GM10266 (cell line): ENCODE results near the gene REC8.

Experiments used
- DNase-seq: peaks from one replicate; pipeline ENCODE4 v3.0.0; 2012; ENCODE audit errors: extremely low spot score
- TF ChIP-seq, protein P1 (sequence below): IDR thresholded peaks from 2 replicates; pipeline ENCODE4 v1.5.1; 2012; ENCODE audit warnings: mild to moderate bottlenecking, low read depth; ENCODE audit not compliant: control insufficient read depth, insufficient read depth; ENCODE audit errors: missing control alignments

Gene REC8

DNA sequence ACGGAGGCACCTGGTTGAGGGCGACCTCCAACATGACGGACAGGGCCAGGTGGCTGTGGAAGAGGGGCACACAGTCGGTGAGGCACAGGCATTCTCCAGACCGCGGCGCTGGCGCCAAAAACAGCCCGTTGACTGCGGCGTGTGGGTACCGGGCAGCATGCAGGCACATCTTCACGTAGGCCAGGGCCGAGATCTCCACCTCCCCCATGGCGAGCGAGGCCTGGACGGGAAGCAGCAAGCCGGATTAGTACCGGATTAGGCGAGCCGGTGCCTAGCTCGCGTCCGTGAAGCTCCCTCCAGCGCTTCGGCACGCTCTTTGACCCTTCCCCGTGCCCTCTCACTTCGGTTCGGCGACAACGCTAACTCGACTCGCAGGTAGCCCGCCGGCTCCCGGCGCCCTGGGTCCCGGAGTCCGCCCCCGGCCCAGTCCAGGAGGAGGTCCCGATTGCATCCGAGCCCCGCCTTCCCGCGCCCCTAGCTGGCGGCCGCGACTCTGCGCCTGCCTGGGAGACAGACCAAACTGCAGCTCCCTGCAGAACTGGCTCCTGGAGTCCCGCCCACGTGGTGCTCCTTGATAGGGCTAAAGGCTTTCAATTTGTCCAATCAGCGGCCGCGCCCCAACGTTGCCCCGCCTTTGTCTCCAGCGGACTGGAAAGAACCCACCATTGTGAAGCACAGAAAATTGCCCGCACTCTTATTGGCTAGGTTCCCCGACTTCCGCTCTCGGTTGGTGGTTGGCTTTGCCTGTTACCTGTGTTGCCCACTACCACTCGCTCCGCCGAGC lies 30.6 kb upstream of the REC8 start, which contains the start of gene EMC9:
EMC9 (minus strand) TSS at position 495 of the 784 bp plus-strand sequence; CDS start at position 208, 287 bp downstream.
- DNase-seq = peak; percentile 96
- TF ChIP-seq, protein P1, sequence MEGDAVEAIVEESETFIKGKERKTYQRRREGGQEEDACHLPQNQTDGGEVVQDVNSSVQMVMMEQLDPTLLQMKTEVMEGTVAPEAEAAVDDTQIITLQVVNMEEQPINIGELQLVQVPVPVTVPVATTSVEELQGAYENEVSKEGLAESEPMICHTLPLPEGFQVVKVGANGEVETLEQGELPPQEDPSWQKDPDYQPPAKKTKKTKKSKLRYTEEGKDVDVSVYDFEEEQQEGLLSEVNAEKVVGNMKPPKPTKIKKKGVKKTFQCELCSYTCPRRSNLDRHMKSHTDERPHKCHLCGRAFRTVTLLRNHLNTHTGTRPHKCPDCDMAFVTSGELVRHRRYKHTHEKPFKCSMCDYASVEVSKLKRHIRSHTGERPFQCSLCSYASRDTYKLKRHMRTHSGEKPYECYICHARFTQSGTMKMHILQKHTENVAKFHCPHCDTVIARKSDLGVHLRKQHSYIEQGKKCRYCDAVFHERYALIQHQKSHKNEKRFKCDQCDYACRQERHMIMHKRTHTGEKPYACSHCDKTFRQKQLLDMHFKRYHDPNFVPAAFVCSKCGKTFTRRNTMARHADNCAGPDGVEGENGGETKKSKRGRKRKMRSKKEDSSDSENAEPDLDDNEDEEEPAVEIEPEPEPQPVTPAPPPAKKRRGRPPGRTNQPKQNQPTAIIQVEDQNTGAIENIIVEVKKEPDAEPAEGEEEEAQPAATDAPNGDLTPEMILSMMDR = peak; percentile 7

DNA sequence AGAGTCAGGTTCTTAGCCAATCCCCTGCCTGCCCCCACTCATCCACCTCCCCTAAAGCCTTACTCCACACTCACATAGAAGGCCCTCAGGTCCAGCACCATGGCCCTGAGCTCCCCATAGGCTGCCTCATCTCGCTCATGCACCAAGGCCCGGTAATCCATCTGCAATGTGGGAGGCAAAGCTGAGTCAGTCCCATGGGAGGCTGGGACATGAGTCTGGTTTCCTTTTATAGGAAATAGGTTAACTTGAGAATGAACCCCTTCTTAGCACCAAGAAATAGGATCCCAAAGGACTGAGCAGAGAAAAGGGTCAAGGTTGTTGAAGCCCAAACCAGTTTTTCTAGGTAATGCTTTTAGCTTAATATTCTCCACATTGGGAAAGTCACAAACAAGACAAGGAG lies 28.4 kb upstream of the REC8 start:
- no peak for DNase-seq
- TF ChIP-seq, protein P1 = no peak

DNA sequence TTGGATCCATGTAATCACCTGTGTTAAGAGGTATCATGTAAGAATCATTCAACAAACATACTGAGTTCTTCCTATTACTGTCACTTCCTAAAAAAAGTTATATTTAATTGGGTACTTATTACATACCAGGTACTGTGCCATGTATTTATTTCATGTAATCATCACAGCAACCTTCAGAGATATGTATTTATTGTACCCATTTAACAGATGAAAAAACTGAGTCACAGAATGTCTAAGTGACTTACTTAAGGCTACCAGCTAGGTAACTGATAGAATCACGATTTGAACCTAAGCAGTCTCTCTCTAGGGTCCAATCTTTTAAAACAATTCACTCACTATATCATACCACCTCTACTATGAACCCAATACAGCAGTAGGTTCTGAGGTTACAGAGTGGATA lies 27.4 kb upstream of the REC8 start:
- no peak for DNase-seq
- TF ChIP-seq, protein P1 = no peak

DNA sequence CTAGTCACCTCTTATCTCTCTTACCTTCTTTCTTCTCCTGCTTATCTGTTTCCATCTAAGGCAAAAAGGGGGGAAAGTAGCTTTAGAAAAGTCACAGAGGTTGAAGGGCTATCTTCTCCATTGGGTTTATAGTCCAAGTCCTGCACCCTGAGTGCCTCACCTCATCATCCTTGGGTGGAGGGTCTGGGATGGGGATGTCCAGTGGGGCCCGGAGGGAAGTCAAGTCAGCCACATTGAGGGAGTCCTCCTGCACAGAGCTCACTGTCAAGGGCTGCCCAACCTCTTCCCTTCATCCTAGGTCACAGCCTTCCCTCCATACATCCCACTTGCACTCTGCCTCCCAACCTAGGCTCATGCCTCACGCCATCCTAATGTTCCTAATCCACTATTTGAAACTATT lies 26.7 kb upstream of the REC8 start:
- TF ChIP-seq, protein P1 = no peak
- DNase-seq = no peak

DNA sequence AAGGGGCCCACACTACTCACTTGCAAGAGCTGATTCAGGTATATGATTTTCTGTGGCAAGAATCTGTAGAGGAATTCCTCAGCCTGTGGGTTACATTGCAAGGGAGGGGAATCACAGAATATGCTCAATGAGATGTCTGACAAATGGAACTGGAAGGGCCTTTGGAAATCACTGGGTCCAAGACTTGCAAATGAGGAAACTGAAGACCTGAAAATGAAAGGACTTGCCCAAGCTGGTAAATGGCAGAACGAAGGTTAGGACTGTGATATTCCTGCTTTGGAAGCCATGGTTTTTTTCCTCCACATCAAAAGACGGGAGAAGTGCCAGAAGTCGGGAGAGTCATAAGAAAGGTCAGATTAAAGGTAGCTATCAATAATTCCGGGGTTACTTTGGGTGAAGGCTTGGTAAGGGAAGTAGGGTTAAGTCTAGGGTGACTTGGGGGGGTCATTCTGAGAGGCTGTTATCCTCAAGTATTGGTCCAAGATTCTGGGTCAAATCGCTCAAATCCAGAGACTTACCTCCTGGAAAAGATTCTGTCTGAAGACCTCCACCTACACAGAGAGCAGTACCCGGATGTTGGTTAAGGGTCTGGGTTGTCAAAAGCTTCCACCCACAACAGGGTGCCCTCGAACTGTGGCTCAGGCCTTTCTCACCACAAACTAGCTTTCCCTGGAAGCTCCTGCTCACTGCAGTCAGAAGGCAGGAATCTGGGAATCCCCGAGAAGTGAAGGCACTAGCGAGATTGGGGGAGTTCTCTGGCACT lies 26.0 kb upstream of the REC8 start:
- TF ChIP-seq, protein P1 = no peak

DNA sequence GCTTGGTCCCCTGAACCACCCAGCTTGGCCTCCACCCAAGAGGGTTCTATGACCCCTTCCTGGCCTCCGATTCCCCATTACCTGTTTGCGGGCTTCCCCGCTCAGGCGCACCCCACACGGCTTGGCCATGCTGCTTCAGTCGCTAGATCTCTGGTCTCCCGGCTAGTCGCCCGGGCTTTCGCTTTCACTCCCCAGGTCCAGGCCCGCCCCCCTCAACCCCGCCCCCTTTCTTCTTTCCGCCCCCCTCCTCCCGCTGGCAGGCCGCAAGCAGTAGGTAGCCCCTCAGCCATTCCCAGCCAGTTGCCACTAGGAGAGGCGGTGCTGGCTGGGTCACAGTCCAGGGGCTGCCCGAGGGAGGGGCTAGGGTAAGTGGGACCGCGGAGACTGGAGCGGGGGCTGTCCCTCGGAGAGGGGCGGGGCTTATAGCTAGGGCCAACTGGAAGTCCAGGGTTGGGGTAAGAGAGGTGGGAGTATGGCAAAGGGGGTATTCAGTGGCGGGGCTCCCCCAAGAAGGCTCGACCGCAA lies 25.4 kb upstream of the REC8 start, which contains the start of gene PSME2:
PSME2 (minus strand) TSS at position 158 of the 525 bp plus-strand sequence; CDS start at position 129, 29 bp downstream.
- DNase-seq = peak; percentile 98
- TF ChIP-seq, protein P1 = peak; percentile 2

More for the DNA sequence above, 26.0 kb upstream of the REC8 start:
- no peak for DNase-seq
